ENCODE measurements around the gene SEMA3B.
"Not testable (repeated sequence)": the region's sequence is repeated elsewhere in the genome, so short reads cannot be mapped to it uniquely, and the experiment has no call there.

SEMA3B gene

DNA sequence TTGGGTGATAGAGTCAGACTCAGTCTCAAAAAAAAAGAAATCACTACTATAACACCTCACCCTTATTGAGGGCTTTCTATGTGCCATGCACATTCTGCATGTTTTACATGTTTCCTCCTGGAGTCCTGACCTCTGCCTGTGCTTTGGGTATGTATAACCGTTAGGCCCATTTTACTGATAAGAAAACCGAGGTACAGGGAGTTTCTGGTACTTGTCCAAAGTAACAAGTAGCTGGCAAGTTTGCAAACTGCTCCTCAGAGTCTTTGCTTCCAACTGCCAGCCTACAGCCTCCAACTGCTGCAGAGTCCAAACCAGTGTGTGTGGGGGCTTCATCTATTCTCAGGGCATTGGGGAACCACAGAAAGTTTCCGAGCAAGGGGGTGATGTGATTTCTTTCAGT is 36.6 kb upstream of the SEMA3B start:
- Mint-ChIP-seq H3K27me3 (no peaks in the 10 kb centered on the region), H3K36me3 (ENCODE audit: low read depth) (no peaks in the 10 kb centered on the region), H3K4me1 (ENCODE audit: low read depth) (peaks cover 35% of the 10 kb centered on the region), H3K27ac (peak overlapping the region; percentile 22), H3K9me3 (no peaks in the 10 kb centered on the region), H3K4me3 (no peak overlapping the region)

DNA sequence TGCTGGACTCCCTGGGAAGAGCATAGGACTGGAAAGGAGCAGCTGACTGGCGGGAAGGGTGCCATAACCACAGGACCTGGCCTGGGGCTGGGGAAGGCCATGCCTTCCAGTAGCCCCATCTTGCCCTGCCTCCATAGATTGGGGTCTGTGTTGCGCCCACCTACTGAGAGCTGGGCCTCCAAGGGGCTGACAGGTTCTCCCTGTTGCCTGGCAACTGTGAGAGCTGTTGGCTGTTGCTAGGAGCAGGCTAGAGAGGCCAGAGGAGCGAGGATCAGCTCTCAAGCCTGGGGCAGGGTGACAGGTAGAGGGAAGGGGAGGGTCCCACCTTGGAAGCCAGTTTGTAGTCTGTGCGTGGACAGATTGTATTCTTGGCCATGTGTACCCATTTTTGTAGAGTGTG is 35.8 kb upstream of the SEMA3B start:
- no peaks in the 10 kb centered on the region for H3K36me3 Mint-ChIP-seq (ENCODE audit: low read depth)

DNA sequence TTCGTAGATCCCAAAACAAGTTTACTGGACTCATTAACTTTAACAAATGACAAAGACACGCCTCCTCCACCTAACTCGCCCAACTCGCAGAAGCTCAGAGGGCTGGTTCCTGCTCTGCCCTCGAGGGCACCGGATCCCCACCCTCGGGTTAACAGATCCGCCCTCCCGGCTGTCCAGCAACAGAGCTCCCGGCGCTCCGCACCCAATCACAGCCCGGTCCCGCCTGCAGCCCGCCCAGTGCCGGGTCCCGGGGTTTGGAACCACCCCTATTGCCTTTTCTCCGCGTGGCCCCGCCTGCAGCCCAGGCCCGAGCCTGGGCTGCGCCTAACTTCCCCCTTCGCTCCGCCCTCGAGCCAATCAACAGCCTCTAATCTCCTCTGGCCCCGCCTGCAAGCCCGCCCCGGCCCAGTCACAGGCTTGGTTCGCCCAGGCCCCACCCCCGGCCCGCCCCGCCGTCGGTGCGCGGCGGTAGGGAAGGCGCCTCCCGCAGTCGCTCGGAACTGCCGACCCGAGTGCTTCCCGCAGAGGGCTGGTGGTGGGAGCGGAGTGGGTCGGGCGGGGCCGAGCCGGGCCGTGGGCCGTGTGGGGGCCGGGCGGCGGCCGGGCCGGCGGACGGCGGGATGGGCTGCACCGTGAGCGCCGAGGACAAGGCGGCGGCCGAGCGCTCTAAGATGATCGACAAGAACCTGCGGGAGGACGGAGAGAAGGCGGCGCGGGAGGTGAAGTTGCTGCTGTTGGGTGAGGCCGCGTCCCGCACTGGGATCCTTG is 33.0 kb upstream of the SEMA3B start, which contains the start of gene GNAI2:
Gene GNAI2 (plus strand): TSS at position 489 of the 768 bp plus-strand sequence. CDS start 132 bp downstream, at position 621.
- Mint-ChIP-seq H3K4me1 (ENCODE audit: low read depth) (peaks cover 38% of the 10 kb centered on the region), H3K27ac (peak within 1 kb of the TSS; percentile 92), H3K27me3 (no peaks in the 10 kb centered on the region), H3K4me3 (peak within 1 kb of the TSS; percentile 95), H3K36me3 (ENCODE audit: low read depth) (no peaks in the 10 kb centered on the region), H3K9me3 (no peaks in the 10 kb centered on the region)

More for the DNA sequence above, 35.8 kb upstream of the SEMA3B start:
- Mint-ChIP-seq H3K9me3 (no peaks in the 10 kb centered on the region), H3K27ac (peak overlapping the region; percentile 52), H3K4me3 (no peak overlapping the region), H3K27me3 (no peaks in the 10 kb centered on the region), H3K4me1 (ENCODE audit: low read depth) (peaks cover 26% of the 10 kb centered on the region)

- peaks cover 42% of the 10 kb centered on the region for H3K4me1 Mint-ChIP-seq (ENCODE audit: low read depth)
- H3K9me3 Mint-ChIP-seq = no peaks in the 10 kb centered on the region
- H3K27ac Mint-ChIP-seq = peak overlapping the region; percentile 92
- no peaks in the 10 kb centered on the region for H3K36me3 Mint-ChIP-seq (ENCODE audit: low read depth)
- peak overlapping the region; percentile 95 for H3K4me3 Mint-ChIP-seq
- H3K27me3 Mint-ChIP-seq = no peaks in the 10 kb centered on the region
Measured at GRCh38 chr3:50236484-50237132, 32.3 kb upstream of the SEMA3B start.

GRCh38 chr3:50237133-50237651 is 31.8 kb upstream of the SEMA3B start:
- H3K27ac Mint-ChIP-seq = peak overlapping the region; percentile 92
- H3K9me3 Mint-ChIP-seq = no peaks in the 10 kb centered on the region
- no peaks in the 10 kb centered on the region for H3K27me3 Mint-ChIP-seq
- H3K4me3 Mint-ChIP-seq = peak overlapping the region; percentile 95
- H3K36me3 Mint-ChIP-seq (ENCODE audit: low read depth) = no peaks in the 10 kb centered on the region
- H3K4me1 Mint-ChIP-seq (ENCODE audit: low read depth) = peaks cover 48% of the 10 kb centered on the region

- Mint-ChIP-seq H3K4me3 (peak overlapping the region; percentile 95), H3K36me3 (ENCODE audit: low read depth) (no peaks in the 10 kb centered on the region), H3K27me3 (no peaks in the 10 kb centered on the region), H3K4me1 (ENCODE audit: low read depth) (peaks cover 56% of the 10 kb centered on the region), H3K27ac (peak overlapping the region; percentile 92), H3K9me3 (no peaks in the 10 kb centered on the region)
Measured at GRCh38 chr3:50237754-50238548, 31.0 kb upstream of the SEMA3B start.

DNA sequence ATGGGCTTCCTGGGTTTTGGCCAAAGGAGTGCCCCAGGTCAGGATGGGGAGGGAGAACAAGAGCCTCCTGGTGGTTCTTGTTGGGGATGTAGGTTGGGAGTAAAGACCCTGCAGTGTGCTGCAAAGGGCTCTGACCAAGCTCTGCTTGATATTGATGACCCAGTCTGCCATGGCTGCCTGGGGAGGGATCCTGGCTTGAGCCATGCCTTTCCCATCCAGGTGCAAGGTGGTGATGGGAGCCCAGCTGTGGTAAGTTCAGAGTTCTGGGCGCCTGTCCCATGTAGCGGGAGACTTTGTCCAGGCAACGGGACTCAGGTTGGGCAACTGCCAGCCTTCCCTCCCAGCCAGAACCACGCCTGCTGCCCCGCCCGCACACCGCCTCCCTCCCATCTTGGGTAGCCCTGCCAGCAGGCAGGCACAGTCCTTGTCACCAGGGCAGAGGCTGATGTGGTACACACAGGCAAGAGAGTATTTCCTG is 30.4 kb upstream of the SEMA3B start:
- H3K9me3 Mint-ChIP-seq = no peaks in the 10 kb centered on the region
- H3K27ac Mint-ChIP-seq = peak overlapping the region; percentile 92
- H3K36me3 Mint-ChIP-seq (ENCODE audit: low read depth) = no peaks in the 10 kb centered on the region
- H3K27me3 Mint-ChIP-seq = no peaks in the 10 kb centered on the region
- H3K4me1 Mint-ChIP-seq (ENCODE audit: low read depth) = peaks cover 60% of the 10 kb centered on the region
- peak overlapping the region; percentile 95 for H3K4me3 Mint-ChIP-seq

- Mint-ChIP-seq H3K9me3 (no peaks in the 10 kb centered on the region), H3K36me3 (ENCODE audit: low read depth) (peaks cover 3% of the 10 kb centered on the region), H3K4me3 (peak overlapping the region; percentile 95), H3K27ac (peak overlapping the region; percentile 92), H3K4me1 (ENCODE audit: low read depth) (peaks cover 69% of the 10 kb centered on the region), H3K27me3 (no peaks in the 10 kb centered on the region)
Measured at GRCh38 chr3:50239649-50240048, 29.3 kb upstream of the SEMA3B start.

DNA sequence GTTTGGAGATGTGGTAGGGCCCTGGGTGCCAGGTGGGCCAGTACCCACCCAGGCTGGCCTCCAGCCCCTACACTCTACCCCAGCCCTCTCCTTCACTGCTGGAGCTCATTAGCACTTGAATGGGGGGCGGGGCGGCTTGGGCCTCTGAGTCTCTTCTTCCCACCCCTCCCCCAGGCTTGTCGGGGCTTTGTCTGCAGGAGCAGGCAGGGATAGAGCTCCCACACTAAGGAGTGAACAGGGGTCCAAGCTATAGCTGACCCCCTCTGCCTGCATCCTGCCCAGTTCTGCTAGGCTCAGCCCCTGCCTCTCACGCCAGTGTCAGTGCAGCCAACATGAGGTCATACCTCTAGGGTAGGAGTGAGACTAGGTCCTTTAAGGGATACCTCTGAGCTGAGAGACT is 27.8 kb upstream of the SEMA3B start:
- peaks cover 3% of the 10 kb centered on the region for H3K36me3 Mint-ChIP-seq (ENCODE audit: low read depth)
- peak overlapping the region; percentile 94 for H3K27ac Mint-ChIP-seq
- no peaks in the 10 kb centered on the region for H3K9me3 Mint-ChIP-seq
- no peaks in the 10 kb centered on the region for H3K27me3 Mint-ChIP-seq
- peaks cover 76% of the 10 kb centered on the region for H3K4me1 Mint-ChIP-seq (ENCODE audit: low read depth)
- peak overlapping the region; percentile 60 for H3K4me3 Mint-ChIP-seq

DNA sequence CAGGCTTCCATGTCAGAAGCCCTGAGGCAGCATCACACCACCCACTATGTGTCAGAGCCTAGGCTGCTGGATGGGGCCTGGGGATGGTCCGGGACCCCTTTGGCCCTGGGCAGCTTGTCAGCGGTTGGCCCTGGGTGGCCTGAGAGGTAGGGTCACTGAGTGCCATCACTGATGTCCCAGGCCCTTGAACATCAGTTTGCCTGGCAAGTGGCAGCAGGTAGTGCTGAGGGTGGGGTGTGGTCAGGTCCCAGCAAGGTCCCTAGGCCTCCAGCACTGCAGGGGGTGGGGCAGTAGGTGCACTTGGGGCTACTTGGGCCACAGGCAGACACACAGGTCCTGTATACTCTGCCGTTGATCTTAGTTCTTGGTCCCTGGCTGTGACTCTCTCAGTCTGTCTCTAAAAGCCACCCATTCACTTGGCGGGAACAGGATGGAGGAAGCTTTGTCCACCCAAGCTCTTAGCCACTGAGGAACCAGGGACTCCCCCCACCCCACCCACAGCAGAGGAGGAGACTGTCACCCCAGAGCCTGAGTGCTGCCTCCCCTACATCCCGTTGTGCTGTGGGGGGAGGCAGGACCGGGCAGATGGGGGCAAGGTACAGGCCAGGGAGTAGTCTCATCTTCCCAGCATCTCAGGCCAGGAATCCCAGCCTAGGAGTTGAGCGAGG is 27.1 kb upstream of the SEMA3B start:
- peak overlapping the region; percentile 94 for H3K27ac Mint-ChIP-seq
- peaks cover 3% of the 10 kb centered on the region for H3K36me3 Mint-ChIP-seq (ENCODE audit: low read depth)
- H3K4me1 Mint-ChIP-seq (ENCODE audit: low read depth) = peaks cover 83% of the 10 kb centered on the region
- peak overlapping the region; percentile 68 for H3K4me3 Mint-ChIP-seq
- H3K27me3 Mint-ChIP-seq = no peaks in the 10 kb centered on the region
- H3K9me3 Mint-ChIP-seq = no peaks in the 10 kb centered on the region

DNA sequence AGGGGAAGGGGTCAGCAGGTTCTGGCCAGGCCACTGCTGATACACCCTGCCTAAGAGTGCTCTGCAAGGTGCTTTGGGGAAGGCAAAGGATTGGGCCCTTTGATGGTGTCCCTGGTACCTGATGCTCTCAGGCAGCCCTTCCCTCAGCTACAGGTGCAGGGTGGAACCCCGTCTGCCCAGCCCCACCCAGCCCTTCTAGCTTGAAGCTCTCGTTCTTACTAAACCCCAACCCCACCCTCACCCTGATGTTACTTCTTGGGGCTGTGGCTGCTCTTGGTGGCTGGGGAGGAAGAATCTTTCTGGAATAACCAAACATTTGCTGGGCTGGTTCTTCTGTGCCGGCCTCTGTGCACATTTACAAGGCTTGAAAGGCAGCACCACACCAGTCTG is 26.6 kb upstream of the SEMA3B start:
- peaks cover 3% of the 10 kb centered on the region for H3K36me3 Mint-ChIP-seq (ENCODE audit: low read depth)
- H3K4me3 Mint-ChIP-seq = peak overlapping the region; percentile 68
- H3K27me3 Mint-ChIP-seq = no peaks in the 10 kb centered on the region
- peaks cover 88% of the 10 kb centered on the region for H3K4me1 Mint-ChIP-seq (ENCODE audit: low read depth)
- H3K27ac Mint-ChIP-seq = peak overlapping the region; percentile 94
- no peaks in the 10 kb centered on the region for H3K9me3 Mint-ChIP-seq

GRCh38 chr3:50242851-50243542 is 25.9 kb upstream of the SEMA3B start:
- peak overlapping the region; percentile 94 for H3K27ac Mint-ChIP-seq
- no peaks in the 10 kb centered on the region for H3K27me3 Mint-ChIP-seq
- H3K36me3 Mint-ChIP-seq (ENCODE audit: low read depth) = peaks cover 3% of the 10 kb centered on the region
- peak overlapping the region; percentile 68 for H3K4me3 Mint-ChIP-seq
- H3K4me1 Mint-ChIP-seq (ENCODE audit: low read depth) = peaks cover 91% of the 10 kb centered on the region
- H3K9me3 Mint-ChIP-seq = no peaks in the 10 kb centered on the region

DNA sequence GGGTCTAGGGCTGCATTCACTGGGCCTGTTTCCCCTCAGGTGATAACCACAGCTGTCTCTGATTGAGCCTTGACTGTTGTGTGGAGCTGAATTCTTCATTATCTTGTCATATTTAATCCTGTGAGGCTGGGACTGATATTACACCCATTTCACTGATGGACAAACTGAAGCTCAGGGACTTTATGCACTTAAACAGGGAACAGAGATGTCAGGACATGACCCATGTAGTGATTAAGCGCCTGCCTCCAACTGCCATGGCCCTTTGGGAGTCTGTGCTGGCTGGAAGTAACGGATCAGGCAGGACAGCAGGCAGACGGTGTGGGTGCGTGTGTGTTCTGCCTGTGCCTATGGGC is 25.4 kb upstream of the SEMA3B start:
- peak overlapping the region; percentile 11 for H3K4me3 Mint-ChIP-seq
- H3K27ac Mint-ChIP-seq = peak overlapping the region; percentile 94
- peaks cover 91% of the 10 kb centered on the region for H3K4me1 Mint-ChIP-seq (ENCODE audit: low read depth)
- no peaks in the 10 kb centered on the region for H3K27me3 Mint-ChIP-seq
- no peaks in the 10 kb centered on the region for H3K9me3 Mint-ChIP-seq
- H3K36me3 Mint-ChIP-seq (ENCODE audit: low read depth) = peaks cover 5% of the 10 kb centered on the region

- H3K27me3 Mint-ChIP-seq; H3K36me3 Mint-ChIP-seq (ENCODE audit: low read depth); H3K9me3 Mint-ChIP-seq: not testable (repeated sequence)
- Mint-ChIP-seq H3K27ac (peak overlapping the region; percentile 97), H3K4me3 (peak overlapping the region; percentile 80), H3K4me1 (ENCODE audit: low read depth) (peaks cover 86% of the 10 kb centered on the region)
Measured at GRCh38 chr3:50244813-50245212, 24.1 kb upstream of the SEMA3B start.

All from stimulated activated naive CD8-positive, alpha-beta T cell treated with anti-CD3 and anti-CD28 coated beads, Interleukin-15, Interleukin-2, amounts not matched to agents 100 ng/mL and 50 ng/mL, for 24 hours (primary cell).